HG03045 (cell line): ENCODE results near the gene MRC2.
A peak's percentile ranks its signal among the peaks of the same experiment; 100 is the strongest.
"Not testable (repeated sequence)": the region's sequence is repeated elsewhere in the genome, so short reads cannot be mapped to it uniquely, and the experiment has no call there.

Experiments used
- ATAC-seq: cut with Tn5 transposase; IDR thresholded peaks from one replicate; pipeline ENCODE4 v1.9.1; 2021; ENCODE audit warnings: mild to moderate bottlenecking, moderate library complexity; ENCODE audit not compliant: unreplicated experiment

Gene MRC2, protein sequence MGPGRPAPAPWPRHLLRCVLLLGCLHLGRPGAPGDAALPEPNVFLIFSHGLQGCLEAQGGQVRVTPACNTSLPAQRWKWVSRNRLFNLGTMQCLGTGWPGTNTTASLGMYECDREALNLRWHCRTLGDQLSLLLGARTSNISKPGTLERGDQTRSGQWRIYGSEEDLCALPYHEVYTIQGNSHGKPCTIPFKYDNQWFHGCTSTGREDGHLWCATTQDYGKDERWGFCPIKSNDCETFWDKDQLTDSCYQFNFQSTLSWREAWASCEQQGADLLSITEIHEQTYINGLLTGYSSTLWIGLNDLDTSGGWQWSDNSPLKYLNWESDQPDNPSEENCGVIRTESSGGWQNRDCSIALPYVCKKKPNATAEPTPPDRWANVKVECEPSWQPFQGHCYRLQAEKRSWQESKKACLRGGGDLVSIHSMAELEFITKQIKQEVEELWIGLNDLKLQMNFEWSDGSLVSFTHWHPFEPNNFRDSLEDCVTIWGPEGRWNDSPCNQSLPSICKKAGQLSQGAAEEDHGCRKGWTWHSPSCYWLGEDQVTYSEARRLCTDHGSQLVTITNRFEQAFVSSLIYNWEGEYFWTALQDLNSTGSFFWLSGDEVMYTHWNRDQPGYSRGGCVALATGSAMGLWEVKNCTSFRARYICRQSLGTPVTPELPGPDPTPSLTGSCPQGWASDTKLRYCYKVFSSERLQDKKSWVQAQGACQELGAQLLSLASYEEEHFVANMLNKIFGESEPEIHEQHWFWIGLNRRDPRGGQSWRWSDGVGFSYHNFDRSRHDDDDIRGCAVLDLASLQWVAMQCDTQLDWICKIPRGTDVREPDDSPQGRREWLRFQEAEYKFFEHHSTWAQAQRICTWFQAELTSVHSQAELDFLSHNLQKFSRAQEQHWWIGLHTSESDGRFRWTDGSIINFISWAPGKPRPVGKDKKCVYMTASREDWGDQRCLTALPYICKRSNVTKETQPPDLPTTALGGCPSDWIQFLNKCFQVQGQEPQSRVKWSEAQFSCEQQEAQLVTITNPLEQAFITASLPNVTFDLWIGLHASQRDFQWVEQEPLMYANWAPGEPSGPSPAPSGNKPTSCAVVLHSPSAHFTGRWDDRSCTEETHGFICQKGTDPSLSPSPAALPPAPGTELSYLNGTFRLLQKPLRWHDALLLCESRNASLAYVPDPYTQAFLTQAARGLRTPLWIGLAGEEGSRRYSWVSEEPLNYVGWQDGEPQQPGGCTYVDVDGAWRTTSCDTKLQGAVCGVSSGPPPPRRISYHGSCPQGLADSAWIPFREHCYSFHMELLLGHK (N-terminal part only)

GRCh38 chr17:62627219-62627903 lies at the start of gene MRC2:
MRC2 (plus strand) TSS chr17:62627670; CDS start chr17:62627803, 133 bp downstream.
- no peak for ATAC-seq

- ATAC-seq = no peak
Observed at GRCh38 chr17:62578757-62579487, 48.5 kb upstream of the MRC2 start.

- ATAC-seq = no peak
Observed at GRCh38 chr17:62580947-62581346, 46.5 kb upstream of the MRC2 start.

DNA sequence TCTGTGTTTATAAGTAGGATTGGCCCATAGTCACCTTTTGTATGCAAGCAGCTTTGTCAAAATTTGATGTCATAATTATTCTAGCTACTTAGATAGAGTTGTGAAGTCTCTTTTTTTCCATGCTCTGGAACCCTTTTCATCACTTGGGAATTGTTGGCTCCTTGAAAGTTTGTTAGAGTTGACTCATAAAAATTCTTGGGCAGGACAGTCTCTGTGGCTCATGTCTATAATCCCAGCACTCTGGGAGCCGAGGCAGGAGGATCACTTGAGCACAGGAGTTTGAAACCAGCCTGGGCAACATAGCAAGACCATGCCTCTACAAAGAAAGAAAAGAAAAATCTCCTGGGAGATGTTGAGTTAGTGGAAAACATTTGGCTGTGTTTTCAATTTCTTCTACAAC lies 45.7 kb upstream of the MRC2 start:
- no peak for ATAC-seq

- no peak for ATAC-seq
Observed at GRCh38 chr17:62587554-62587953, 39.9 kb upstream of the MRC2 start.

DNA sequence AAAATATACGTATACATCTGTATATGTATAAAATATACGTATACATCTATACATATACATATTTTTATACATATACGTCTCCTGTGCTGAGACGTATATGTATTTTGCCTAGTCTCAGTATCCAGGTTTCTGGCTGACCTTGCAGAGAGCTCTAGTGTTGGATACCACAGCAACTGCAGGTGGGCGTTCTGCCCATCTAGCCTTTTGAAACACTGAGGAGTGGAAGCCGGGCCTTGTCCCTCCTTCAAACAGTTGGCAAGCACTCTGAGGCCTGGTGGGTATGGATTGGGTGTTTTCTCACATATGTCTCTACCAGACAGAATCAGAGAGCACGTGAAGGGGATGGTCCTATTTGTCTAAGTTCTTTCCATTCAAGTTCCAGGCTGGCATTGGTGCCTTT lies 39.4 kb upstream of the MRC2 start:
- ATAC-seq = no peak

GRCh38 chr17:62591333-62591732 lies 36.1 kb upstream of the MRC2 start:
- no peak for ATAC-seq

GRCh38 chr17:62591822-62592221 lies 35.6 kb upstream of the MRC2 start:
- ATAC-seq = not testable (repeated sequence)

DNA sequence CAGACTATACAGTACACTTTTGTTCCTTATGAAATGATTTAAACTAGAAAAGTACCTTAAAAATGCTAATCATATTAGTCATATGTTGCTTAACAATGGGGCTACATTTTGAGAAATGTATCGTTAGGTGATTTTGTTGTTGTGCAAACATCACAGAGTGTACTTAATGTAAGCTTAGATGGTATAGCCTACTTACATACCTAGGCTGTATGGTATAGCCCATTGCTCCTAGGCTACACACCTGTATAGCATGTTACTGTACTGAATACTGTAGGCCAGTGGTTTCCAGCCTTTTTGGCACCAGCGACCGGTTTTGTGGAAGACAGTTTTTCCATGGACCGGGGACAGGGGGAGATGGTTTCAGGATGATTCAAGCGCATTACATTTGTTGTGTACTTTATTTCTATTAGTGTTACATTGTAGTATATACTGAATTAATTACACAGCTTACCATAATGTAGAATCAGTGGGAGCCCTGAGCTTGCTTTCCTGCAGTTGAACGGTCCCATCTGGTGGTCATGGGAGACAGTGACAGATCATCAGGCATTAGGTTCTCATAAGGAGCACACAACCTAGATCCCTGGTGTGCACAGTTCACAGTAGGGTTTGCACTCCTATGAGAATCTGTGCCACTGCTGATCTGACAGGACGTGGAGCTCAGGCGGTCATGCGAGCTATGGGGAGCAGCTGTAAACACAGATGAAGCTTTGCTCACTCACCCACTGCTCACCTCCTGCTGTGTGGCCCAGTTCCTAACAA lies 35.0 kb upstream of the MRC2 start:
- ATAC-seq = no peak

GRCh38 chr17:62595484-62595883 lies 32.0 kb upstream of the MRC2 start:
- no peak for ATAC-seq

DNA sequence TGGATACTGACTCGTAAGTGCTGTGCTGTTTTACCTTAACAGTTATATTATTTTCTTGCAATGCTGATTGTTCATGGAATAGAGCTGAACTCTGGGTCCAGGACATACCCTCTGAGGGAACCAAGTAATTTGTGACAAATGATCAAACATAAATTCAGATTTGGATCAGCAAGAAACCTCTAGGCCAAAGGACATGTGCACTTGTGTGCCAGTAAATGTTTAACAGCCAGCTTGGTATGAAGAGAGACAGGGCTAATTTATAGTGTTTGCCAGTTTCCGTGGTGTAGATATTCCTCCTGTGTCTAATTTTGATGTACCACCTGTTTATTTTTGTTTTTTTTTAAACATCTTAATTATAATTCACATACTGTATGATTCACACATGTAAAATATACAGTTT lies 30.8 kb upstream of the MRC2 start:
- ATAC-seq = no peak

DNA sequence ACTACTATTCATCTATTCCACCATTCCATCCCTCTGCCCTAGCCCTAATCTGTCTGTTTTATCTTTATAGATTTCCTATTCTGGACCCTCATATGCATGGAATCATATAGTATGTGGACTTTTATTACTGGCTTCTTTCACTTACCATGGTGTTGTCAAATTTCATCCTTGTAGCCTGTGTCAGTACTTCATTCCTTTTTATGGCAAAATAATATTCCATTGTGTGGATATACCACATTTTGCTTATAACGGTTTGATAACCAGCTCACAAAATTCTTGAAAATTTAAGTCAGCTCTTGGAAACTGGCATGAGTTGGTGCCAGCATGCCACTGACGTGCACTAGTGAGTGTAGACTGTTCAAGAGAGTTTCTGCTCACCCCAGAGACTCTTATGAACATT lies 30.3 kb upstream of the MRC2 start:
- no peak for ATAC-seq

GRCh38 chr17:62597920-62598319 lies 29.6 kb upstream of the MRC2 start:
- no peak for ATAC-seq

DNA sequence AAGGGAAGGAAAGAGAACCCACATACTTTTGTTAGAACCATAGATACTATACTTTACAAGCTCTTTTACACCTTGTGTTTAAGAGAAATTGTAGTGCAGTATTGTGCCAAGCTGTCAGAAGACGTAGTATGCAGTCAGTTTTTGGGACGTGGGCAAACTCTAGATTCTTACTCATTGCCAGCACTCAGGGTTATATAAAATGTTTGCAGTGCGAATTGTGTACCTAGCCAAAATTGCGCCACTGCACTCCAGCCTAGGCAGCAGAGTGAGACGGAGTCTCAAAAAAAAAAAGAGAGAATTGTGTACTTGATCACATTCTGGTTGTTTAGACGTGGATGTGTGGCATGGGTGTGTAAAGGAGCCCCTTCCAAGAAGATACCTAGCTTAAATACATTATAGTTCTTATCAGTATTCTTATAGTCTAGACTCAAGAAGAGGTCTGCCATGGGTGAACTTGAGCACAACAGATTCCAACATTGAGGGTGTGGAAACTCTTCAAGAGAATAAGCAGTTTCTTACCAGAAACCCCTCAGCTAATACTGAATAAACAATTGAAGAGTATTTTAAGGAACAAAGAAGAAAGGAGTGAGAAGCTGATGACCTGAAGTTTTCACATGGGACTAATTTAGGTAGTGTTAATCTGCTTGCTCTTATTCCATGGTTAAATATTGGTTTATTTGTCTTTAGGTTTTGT lies 27.4 kb upstream of the MRC2 start:
- no peak for ATAC-seq

DNA sequence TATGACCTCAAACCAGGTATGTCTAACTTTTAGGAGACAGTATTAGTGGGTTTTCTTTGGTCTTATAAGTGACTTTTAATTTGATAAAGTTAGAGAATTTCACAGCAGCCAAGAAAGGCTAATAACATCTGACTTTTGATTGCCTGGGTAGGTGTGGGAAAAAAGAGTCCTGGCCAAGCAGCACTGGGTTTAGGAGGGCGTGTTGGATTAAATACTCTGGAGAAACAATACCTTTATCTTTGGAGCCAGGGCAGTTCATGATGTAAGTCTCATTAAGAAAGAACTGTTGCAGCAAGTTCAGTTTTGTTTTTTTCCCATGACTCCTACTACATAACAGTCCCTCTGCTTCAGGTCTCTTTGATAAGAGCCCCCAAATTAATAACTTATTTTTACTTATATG lies 26.7 kb upstream of the MRC2 start:
- no peak for ATAC-seq

DNA sequence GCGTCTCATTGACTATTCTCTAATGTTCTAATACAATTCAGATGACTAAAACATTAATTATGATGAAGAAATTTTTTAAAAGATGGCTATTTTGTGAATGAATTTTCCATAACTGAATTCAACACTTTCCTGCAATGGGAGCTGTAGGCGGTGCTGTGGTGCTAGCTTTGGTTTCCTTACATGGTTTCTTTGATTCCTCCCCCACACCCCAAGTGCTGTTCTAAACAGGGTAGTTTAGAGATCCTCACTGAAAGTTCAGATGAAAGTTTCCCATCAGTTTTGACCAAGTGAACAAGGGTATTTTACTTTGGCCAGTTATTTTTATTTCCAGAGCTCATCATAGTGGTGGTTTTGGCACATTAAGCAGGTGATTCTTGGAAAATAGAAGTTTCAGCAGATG lies 26.0 kb upstream of the MRC2 start:
- ATAC-seq = no peak

DNA sequence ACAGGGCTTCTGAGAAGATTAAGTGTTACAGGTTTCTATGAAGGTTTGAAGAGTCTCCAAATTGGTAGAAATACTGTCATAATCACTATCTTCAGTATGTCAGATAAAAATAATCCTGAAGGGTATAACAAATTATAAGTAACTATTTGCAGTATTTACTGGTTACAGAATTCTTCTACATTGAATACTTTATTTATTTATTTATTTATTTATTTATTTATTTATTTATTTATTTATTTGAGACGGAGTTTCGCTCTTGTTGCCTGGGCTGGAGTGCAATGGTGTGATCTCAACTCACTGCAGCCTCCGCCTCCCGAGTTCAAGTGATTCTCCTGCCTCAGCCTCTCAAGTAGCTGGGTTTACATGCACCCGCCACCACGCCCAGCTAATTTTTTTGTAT lies 23.7 kb upstream of the MRC2 start:
- ATAC-seq = not testable (repeated sequence)

- ATAC-seq = no peak
Observed at GRCh38 chr17:62605588-62605987, 21.9 kb upstream of the MRC2 start.

DNA sequence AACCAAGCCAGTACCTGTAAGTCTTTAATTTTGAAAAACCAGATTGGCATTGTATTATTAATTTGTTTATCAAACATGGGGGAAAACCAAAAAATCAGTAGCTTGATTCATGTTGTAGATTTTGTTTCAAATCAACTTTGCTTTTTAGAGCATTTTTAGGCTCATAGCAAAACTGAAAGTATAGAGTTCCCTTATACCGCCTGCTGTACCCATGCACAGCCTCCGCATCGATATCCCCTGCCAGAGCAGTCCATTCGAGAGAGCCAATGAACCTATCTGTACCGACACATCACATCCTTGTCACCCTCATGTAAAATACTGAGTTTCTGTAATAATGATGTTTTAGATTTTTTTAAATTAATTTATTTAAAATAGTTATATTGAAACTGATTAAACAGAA lies 16.2 kb upstream of the MRC2 start:
- ATAC-seq = peak; percentile 71
